Muscle of back (tissue), 10 donors: Measurements from ENCODE around the gene ENSA. TPM values are rescaled to one million over a fixed set of nuclear protein-coding genes. Genes with fewer than 3 reads are reported as not detected.

Source experiments
- polyA plus RNA-seq, 10 donors: library from polyadenylated mRNA; unstranded; fragments of 120-200 nt; gene quantifications; one replicate each; pipeline ENCODE4 v1.2.1, GENCODE V29; 2013; ENCODE audit not compliant: insufficient read length in 10 of 10

The ENSA gene
- polyA plus RNA-seq, 10 donors: 105 to 159 (median 113) TPM

Other genes starting within 250 kb of the ENSA start
- gene TARS2, start 142.2 kb downstream of the ENSA start, polyA plus RNA-seq: 10 to 100 TPM; 15.0 to 25.3 (median 19.0) TPM
- 10 to 100 TPM in 1 of 10 donors, 1 to 10 TPM in 9; 3.3 to 13.7 (median 4.3) TPM for gene ECM1, start 121.5 kb downstream of the ENSA start, polyA plus RNA-seq
- under 1 TPM in 8 of 10 donors, not detected in 2; 0.43 to 0.99 (median 0.65) TPM for gene FALEC, start 113.9 kb downstream of the ENSA start, polyA plus RNA-seq
- gene ADAMTSL4, start 80.2 kb downstream of the ENSA start, polyA plus RNA-seq: 10 to 100 TPM; 39.3 to 80.5 (median 52.3) TPM
- gene MCL1, start 50.0 kb downstream of the ENSA start, polyA plus RNA-seq: 100 to 1,000 TPM; 128 to 246 (median 152) TPM
- 10 to 100 TPM; 16.2 to 22.6 (median 19.3) TPM for gene GOLPH3L, start 67.5 kb upstream of the ENSA start, polyA plus RNA-seq
- under 1 TPM in 3 of 10 donors, not detected in 7; 0.12 to 0.65 (median 0.39) TPM for gene HORMAD1, start 91.3 kb upstream of the ENSA start, polyA plus RNA-seq
- 10 to 100 TPM in 9 of 10 donors, 1 to 10 TPM in 1; 9.6 to 24.1 (median 15.0) TPM for gene CTSS, start 136.2 kb upstream of the ENSA start, polyA plus RNA-seq
- gene CTSK, start 178.6 kb upstream of the ENSA start, polyA plus RNA-seq: 100 to 1,000 TPM in 1 of 10 donors, 10 to 100 TPM in 9; 50.5 to 114 (median 71.1) TPM
- 10 to 100 TPM; 31.4 to 40.7 (median 37.1) TPM for gene ARNT, start 247.0 kb upstream of the ENSA start, polyA plus RNA-seq